GM19324 (cell line): ENCODE measurements around the gene DMRTA2.

Source experiments
- ATAC-seq: cut with Tn5 transposase; IDR thresholded peaks from one replicate; pipeline ENCODE4 v1.9.1; 2021; ENCODE audit warnings: mild to moderate bottlenecking, moderate library complexity; ENCODE audit not compliant: unreplicated experiment, low FRiP score

The DMRTA2 gene

DNA sequence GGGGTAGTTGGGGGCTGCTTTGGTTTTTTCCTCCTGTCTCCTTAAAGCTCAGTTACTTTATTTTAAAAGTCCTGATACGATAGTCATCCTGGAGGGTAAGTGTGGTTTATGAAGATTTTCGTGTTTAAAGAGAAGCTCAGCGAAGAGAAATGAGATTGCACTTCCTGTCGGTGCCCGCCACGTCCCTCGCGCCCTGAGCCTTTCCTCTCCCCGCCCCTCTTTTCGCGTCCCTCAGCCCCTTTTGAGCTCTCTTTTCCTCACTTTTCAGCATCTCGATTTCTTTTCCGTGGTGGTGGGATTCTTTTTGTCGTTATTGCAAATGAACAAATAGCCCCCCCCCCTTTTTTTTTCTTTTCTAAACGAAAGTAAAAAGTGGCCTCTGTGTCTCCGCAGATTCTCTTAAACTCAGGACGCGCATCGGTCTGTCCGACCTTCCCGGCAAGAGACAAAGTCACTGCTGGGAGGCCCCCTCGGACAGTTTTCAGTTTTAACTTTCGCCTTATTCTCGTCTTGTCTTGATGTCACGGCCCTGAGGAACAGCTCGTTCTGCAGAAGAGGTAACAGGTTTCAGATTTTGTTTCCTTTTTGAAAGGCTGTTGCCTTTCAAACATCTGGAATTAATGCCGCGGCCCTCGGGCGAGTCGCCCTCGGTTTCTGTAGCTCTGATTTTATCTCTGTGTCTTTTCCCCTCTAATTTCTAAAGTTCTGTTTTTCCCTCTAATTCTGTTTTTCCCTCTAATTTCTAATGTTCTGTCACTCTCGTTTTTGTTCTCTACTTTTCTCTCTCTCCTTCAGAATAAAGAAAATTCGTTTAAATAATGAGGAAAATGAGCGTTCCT, 1.0 kb upstream of the DMRTA2 start:
- ATAC-seq: no peak

- no peak for ATAC-seq
These were observed 392 bp upstream of the DMRTA2 start for GRCh38 chr1:50423670-50424000.

GRCh38 chr1:50422675-50422945, 633 bp downstream of the DMRTA2 start:
- no peak for ATAC-seq

DNA sequence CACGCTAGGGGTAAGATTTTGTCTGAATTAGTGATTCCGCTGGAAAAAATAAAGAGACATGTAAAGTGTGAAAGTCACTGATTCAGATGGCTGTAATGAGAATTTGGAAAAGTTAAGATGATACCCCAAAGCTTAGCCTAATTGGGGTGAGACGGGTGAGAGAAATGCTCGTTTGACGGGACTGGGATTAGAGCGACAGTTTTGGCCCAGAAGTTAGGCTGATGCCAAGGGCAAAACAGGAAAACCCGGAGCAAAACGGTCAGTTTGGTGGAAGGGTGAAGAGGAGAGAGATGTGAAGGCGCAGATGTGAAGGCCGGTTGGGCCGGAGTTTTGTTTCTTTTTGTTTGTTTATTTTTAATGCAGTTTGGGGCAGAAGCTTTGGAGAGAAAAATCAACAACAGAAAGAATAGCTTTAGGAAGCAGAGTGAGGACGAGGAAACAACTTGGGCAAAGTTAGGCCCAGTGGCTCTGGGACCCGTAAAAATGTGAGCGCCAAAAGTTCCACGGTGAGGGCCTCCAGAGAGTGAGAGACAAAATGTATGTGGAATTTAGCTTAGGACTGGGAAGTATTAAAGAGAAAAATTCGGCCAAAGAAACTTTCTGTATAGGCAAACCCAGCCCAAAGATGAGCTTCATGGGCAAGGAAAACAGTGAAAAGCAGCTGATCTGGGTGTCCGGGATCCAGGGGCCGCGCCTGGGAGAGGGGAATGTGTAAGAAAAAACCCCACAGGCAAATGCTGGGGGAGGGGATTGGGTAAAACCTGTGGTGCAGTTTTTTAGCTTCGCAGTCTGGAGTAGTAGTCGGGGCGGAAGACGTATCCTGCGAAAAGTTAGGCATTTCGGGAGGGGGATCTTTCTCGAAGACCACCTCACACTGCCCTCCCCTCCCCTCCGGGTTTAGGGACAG, 1.2 kb downstream of the DMRTA2 start:
- ATAC-seq: no peak

DNA sequence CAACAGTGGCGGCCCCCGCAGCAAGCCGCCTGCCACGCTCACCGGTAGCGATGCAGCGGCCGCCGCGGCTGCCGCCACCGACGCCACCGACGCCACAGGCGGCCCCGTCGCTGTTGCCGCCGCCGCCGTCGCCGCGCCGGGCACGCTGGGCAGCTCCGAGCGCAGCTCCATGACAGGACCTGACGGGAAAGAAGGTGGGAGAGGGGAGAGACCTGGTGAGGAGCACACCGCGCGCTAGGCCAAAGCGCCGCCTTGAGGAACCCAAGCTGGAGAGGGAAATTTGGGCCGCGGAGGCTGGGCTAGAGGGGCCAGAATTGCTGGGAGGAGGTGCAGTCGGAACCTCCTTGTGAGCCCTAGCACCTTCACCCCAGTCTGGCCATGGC, 1.9 kb downstream of the DMRTA2 start:
- no peak for ATAC-seq

DNA sequence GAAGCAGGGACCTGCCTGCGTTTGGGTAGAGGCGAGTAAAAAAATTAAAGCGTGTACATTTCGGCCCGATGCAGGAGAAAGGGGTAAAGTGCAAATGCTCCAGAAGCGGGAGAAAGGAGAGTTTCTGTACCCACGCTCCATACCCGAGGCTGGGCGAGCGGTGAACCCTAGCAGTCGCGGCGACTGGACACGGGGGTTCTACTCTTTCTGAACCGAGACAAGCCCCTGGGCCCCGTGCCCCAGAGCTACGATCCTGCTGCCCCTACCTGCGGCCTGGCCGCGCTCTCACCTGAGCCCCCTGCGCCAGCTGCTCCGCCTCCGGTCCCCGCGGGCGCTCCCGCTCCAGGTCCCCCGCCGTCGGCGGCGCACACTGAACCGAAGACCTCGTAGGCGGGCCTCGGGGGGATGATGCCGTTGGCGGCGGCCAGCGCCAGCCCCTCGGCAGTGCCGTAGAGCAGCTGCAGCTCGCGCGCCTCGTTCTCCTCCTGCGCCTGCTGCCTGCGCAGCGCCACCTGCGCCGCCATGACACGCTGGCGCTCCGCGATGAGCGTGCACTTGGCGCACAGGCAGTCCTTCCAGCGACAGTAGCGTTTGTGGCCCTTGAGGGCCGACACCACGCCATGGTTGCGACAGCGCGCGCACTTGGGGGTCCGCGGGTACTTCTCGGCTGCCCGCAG, 2.4 kb downstream of the DMRTA2 start:
- no peak for ATAC-seq

DNA sequence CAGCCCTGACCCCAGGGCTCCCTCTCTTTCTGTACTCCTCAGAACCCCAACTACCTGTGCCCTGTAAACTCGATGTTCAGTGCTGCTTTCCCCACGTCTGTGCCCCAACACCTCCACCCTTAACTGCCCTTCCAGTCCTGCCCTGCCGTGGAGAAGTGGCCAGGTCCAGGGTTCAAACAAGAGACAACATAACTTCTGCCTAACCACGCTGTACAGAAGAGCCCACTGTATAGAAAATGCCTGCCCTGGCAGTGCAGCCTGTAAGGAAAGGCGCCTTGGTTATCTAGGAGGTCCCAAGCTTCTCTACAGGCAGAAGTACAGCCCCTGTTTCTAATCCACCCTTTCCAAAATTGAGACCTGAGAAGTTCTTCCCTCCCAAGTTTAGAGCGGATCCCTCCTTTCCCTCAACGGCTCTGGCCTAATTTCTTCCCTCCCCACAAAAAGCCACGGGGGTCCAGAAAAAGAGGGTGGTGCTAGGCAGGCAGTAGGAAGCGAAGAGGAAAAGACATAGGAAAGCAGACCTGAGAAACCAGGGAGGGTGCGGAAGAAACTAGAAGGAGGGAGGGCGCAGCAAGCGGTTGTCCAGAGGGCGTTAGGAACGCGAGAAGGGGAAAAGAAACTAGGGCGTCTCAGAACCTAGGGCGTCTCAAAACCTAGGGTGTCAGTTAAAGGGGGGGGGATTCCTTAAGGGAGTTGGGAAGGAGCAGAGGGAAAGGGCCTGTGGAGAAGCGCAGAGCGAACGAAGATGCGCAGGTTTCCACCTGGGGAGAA, 3.2 kb downstream of the DMRTA2 start:
- no peak for ATAC-seq

DNA sequence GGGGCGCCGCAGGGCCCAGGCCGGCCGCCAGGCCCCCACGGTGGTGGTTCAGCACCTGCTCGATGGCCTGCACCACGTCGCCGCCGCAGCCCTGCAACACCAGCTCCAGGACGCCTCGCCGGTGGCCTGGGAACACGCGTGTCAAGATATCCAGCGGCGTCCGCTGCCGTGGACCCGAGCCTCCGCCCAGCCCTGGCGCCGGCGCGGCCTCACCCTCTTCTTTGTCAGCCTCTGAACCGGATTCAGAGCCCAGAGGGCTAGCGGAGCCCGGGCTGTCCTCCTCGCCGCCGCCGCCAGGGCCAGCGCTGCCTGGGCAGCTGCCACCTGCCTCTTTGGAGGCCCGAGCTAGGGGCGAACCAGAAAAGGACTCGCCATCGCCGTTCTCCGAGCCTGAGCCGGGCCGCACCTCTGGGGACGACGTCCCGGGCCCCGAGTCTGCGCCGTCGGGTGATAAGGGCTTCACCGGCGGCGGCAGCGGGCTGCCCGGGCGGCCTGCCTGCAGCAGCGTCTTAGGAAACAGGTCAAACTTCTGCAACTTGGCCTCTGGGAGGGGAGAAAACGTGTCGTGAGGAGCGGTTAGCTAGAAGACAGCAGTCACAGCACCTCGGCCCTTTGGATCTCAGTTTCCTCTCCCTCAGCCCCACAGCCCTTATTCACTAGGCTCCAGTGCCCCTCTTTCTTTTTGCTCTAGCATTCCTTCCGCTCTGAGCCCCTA, 3.9 kb downstream of the DMRTA2 start:
- no peak for ATAC-seq

DNA sequence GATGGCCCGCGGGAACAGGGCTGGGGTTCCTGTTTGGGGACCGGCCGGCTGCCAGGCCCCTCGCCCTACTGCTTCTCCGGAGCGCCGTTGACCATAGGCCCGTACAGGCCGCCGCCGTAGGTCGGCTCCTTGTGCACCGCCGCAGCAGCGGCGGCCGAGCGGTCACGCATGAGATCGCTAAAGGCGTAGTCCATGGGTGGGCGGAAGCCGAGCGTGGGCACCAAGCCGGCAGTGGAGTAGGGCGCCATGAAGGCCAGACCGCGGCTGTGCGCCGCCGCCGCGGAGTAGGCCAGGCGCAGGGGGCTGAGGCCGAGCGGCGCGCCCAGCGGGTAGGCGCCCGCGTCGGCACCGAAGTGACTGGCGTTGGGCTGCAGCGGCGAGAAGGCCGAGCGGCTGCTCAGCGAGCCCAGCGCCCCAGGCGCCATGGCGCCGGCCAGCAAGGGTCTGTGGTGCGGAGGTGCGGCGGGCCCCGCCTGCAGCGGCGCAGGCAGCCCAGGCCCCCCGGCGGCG, 4.6 kb downstream of the DMRTA2 start:
- ATAC-seq: no peak

DNA sequence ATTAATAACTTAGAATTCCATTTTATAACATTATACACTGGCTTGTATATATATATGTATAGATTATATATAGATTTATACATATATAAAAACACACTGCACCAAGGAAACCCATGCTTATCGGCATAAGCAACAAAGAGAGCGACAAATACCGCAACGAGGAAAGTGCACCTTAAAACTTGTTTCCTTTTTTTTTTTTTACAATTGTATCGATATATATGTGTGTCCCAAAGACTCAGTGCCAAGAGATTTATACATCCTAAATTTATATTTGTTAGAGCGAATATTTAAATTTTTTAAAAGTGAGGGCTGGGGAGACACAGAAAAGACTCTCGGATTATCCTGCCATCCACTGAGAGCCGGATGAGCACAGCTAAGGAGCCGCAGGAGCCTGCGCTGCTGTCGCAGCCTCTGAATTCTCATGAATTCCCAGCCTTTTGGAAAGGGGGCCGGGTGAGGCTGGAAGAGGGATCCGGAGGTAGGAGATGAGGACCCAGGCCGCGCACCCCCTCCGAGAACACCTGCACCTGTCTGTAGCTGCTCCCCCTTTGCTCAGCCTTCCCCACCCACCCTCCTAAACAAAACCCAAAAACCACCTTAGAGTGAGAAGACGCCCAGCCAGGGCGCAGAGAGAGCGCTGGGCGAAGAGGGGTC, 5.2 kb downstream of the DMRTA2 start:
- no peak for ATAC-seq

GRCh38 chr1:50417507-50417906, 5.7 kb downstream of the DMRTA2 start:
- no peak for ATAC-seq

DNA sequence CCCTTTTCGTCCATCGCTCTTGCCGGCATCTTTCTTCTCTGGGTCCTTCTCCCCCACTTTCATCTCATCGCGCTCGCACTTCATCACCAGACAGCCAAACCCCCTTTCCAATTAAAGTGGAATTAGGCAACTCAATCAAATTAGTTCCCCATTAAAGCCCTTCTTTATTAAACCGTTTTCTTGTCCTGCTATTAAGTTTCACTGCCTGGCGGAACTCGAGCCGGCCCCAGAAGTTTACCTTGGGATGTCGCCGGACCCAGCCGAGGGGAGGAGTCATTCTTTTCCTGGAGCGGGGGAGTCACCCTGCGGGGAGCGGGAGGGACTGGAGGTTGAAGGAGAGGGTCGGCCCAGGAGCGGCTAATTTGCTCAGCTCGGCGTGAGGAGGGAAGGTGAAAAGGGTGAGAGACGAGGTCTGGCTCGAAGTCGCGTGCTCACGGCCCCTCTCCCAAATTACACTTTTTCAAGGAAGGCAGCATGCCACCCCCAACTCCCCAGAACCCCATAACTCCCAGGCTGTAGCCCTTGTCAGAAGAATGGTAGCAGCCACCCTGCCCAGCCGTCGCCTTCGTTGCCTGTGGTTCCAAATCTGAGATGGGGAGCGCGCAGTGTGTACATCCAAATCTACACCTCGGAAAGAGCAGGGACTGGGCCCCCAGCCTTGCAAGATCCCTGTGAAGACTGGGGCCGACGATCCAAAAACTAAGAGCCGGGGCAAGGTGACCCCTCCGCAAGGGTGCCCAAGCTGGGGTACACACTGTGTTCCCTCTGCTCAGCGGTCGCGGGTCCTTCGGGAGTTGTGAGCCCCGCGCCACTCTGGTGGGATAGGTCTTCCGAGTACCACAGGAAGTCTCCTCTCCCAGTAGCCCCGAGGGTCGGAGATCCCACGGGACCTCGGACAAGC, 6.4 kb downstream of the DMRTA2 start:
- no peak for ATAC-seq

DNA sequence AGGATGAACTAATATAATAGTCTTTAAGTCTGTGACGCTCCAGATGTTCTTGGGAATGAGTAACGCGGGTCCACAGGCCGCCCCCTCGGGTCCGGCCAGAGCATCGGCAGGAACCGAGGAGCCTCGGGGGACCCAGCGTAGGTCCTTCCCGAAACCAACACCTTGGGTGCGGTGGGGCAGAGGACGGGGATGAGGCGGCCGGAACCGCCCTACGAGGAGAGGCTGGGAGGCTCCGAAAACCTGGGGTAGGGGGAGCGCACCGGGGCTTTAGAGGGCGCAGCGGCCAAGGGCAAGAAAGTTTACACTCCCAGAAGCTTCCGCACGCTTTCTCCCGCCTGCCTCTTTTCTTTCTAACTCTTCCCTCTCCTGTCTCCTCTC, 7.1 kb downstream of the DMRTA2 start:
- no peak for ATAC-seq

GRCh38 chr1:50415235-50416149, 7.8 kb downstream of the DMRTA2 start:
- ATAC-seq: no peak

GRCh38 chr1:50414853-50415234, 8.4 kb downstream of the DMRTA2 start:
- ATAC-seq: no peak

DNA sequence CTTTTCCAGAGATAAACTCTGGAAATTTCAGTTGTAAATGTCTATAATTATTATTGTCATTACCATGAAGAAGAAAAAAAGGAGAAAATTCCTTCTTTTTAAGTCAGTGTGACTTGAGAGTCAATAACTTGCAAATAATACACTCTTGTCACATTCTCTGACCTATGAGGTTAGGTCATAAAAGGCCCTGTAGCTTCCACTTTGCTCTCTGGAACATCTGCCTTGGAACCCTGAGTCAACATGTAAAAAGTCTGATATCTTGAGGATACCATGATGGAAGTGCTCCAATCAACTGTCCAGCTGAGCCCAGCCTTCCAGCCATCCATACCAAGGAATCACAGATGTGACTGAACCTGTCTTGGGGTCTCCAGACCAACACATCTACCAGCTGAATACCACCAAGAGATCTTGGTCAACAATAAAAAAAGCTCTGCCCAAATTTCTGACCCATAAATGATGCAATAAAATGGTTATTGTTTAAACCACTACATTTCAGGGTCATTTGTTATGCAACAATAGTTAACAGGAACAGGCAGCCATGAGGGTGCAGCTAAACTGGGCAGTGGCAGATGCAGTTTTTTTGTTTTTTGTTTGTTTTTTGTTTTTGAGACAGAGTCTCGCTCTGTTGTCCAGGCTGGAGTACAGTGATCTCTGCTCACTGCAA, 10.3 kb downstream of the DMRTA2 start:
- ATAC-seq: no peak

GRCh38 chr1:50405814-50406213, 17.4 kb downstream of the DMRTA2 start:
- no peak for ATAC-seq
